ENCODE measurements around the gene CYSRT1.
A peak's percentile ranks its signal among the peaks of the same experiment; 100 is the strongest.
"Not testable (repeated sequence)": the region's sequence is repeated elsewhere in the genome, so short reads cannot be mapped to it uniquely, and the experiment has no call there.

CYSRT1 gene

GRCh38 chr9:137237759-137238726 is 13.1 kb downstream of the CYSRT1 start:
- DNase-seq (ENCODE audit: low read depth): no peak

- DNase-seq (ENCODE audit: low read depth): not testable (repeated sequence)
Measured at GRCh38 chr9:137239541-137240200, 14.7 kb downstream of the CYSRT1 start.

GRCh38 chr9:137240318-137240840 is 15.4 kb downstream of the CYSRT1 start:
- DNase-seq (ENCODE audit: low read depth): no peak

- DNase-seq (ENCODE audit: low read depth): peak; percentile 90
Measured at GRCh38 chr9:137240841-137241489, 16.0 kb downstream of the CYSRT1 start, which contains the start of gene TUBB4B. Gene TUBB4B, plus strand, starts transcription at chr9:137241287. Its CDS starts 74 bp downstream, at chr9:137241361.

GRCh38 chr9:137241490-137242268 is 16.7 kb downstream of the CYSRT1 start:
- DNase-seq (ENCODE audit: low read depth): peak; percentile 49

- no peak for DNase-seq (ENCODE audit: low read depth)
Measured at GRCh38 chr9:137242269-137243203, 17.6 kb downstream of the CYSRT1 start.

GRCh38 chr9:137243266-137243625 is 18.3 kb downstream of the CYSRT1 start:
- not testable (repeated sequence) for DNase-seq (ENCODE audit: low read depth)

GRCh38 chr9:137243626-137244485 is 18.9 kb downstream of the CYSRT1 start:
- DNase-seq (ENCODE audit: low read depth): no peak

- DNase-seq (ENCODE audit: low read depth): no peak
Measured at GRCh38 chr9:137244486-137245449, 19.8 kb downstream of the CYSRT1 start.

- no peak for DNase-seq (ENCODE audit: low read depth)
Measured at GRCh38 chr9:137245450-137246421, 20.8 kb downstream of the CYSRT1 start.

GRCh38 chr9:137247135-137247915 is 22.4 kb downstream of the CYSRT1 start:
- DNase-seq (ENCODE audit: low read depth): no peak

- DNase-seq (ENCODE audit: low read depth): no peak
Measured at GRCh38 chr9:137247916-137248175, 22.9 kb downstream of the CYSRT1 start.

- no peak for DNase-seq (ENCODE audit: low read depth)
Measured at GRCh38 chr9:137250329-137251193, 25.6 kb downstream of the CYSRT1 start.

GRCh38 chr9:137251194-137251461 is 26.2 kb downstream of the CYSRT1 start, which contains the start of gene STPG3:
Gene STPG3, plus strand, starts transcription at chr9:137251286. Its CDS starts 1 bp downstream, at chr9:137251287.
- no peak for DNase-seq (ENCODE audit: low read depth)

GRCh38 chr9:137251490-137252268 is 26.7 kb downstream of the CYSRT1 start:
- no peak for DNase-seq (ENCODE audit: low read depth)
